DND-41 (cell line): ENCODE data around the gene COX10.

Experiments used
- ATAC-seq: fragments of 200-7000 bp; cut with Tn5 transposase; 3 replicates; pipeline ENCODE4 v1.9.1; 2021; ENCODE audit warnings: low read depth; ENCODE audit not compliant: insufficient read depth
- DNase-seq: peaks from one replicate; pipeline ENCODE4 v3.0.0-alpha.2; 2020
- H2AFZ ChIP-seq: 2 replicates; pipeline ENCODE4 v1.6.0; 2012; ENCODE audit warnings: low read depth, low read length
- H3K27ac ChIP-seq: 2 replicates; pipeline ENCODE4 v1.5.1; 2012; ENCODE audit warnings: low read length, inconsistent platforms
- H3K27me3 ChIP-seq: fragments of 200-600 bp; sonication (generic); 2 replicates; pipeline ENCODE4 v1.6.0; 2012; ENCODE audit warnings: low read length, mild to moderate bottlenecking, inconsistent platforms; ENCODE audit not compliant: insufficient read depth, poor library complexity
- H3K36me3 ChIP-seq: 2 replicates; pipeline ENCODE4 v1.5.1; 2012; ENCODE audit warnings: low read length, inconsistent platforms; ENCODE audit not compliant: insufficient read depth
- H3K4me1 ChIP-seq: 2 replicates; pipeline ENCODE4 v1.5.1; 2012; ENCODE audit warnings: mild to moderate bottlenecking, low read length; ENCODE audit not compliant: insufficient read depth
- H3K4me2 ChIP-seq: 2 replicates; pipeline ENCODE4 v1.6.0; 2012; ENCODE audit warnings: mild to moderate bottlenecking, moderate library complexity, low read length, inconsistent platforms; ENCODE audit not compliant: insufficient read depth
- H3K4me3 ChIP-seq, 2 experiments: fragments of 200-600 bp in 1 of 2; shearing (Covaris generic) in 1 of 2; 2 replicates each; pipeline ENCODE4 v1.5.1; 2012 to 2016; ENCODE audit warnings: inconsistent platforms in 2 of 2, low read length in 2 of 2, mild to moderate bottlenecking in 2 of 2, low read depth in 1 of 2, moderate library complexity in 1 of 2
- H3K79me2 ChIP-seq: 2 replicates; pipeline ENCODE4 v1.6.0; 2012; ENCODE audit warnings: low read length, inconsistent platforms; ENCODE audit not compliant: insufficient read depth
- H3K9ac ChIP-seq: 2 replicates; pipeline ENCODE4 v1.6.0; 2012; ENCODE audit warnings: low read depth, mild to moderate bottlenecking, inconsistent platforms, low read length, moderate library complexity
- H3K9me3 ChIP-seq: 2 replicates; pipeline ENCODE4 v1.5.1; 2012; ENCODE audit warnings: low read length, moderate library complexity, mild to moderate bottlenecking, inconsistent platforms; ENCODE audit not compliant: insufficient read depth, severe bottlenecking
- H4K20me1 ChIP-seq: 2 replicates; pipeline ENCODE4 v1.6.0; 2012; ENCODE audit warnings: low read length; ENCODE audit not compliant: insufficient read depth
- EZH2 ChIP-seq: IDR thresholded peaks from 3 replicates; pipeline ENCODE4 v1.6.1; 2012; ENCODE audit warnings: borderline replicate concordance, low read depth, mild to moderate bottlenecking, moderate library complexity, low read length, inconsistent platforms; ENCODE audit not compliant: severe bottlenecking
- TF ChIP-seq, protein P1 (sequence below): IDR thresholded peaks from 2 replicates; pipeline ENCODE4 v1.5.1; 2012; ENCODE audit warnings: borderline replicate concordance, low read length, moderate library complexity, mild to moderate bottlenecking; ENCODE audit not compliant: poor library complexity, severe bottlenecking; ENCODE audit errors: extremely low read depth

Gene COX10

DNA sequence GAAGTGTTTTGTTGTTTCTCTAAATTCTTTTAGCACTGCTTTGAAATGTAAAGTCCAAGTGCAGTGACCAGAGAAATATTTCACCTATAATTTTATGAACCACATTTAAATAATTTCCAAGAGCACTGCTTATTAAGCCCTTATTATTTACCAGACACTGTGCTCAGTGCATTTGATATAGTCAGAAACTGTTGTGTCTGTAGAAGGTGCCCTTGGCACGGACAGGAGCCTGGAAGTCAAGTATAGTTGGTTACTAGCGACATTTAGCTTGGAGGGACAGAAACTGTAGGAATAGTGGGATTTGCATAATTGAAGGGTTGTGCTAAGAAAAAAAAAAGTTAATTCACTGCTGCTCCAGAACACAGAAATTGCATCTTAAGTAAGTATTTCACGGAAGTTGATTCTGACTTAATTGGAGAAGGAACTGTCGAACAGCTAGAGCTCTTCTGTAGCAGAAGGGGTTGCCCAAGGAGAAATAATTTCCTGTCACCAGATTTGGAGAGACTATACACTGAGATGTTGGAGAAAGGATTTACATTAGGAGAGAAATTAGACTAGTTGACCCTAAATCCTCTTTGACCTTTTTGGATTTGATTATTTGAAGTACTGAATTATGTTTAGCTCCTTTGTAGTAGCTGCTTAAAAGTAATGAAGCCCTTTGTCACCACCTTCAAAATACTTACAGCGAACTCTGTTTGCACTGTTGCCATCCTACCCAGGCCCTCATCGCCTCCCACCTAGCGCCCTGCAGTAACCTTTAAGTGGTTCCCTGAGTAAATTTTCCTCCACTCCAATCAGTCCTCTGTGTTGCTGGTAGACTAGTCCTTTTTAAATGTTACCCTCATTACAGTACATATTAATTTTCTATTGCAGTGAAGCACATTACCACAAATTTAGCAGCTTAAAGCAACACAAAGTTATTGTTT lies 25.6 kb downstream of the COX10 start:
- Histone ChIP-seq H3K4me1 (no peaks in the 10 kb centered on the region), H3K27ac (no peak overlapping the region), H3K9ac (no peak overlapping the region), H2AFZ (no peak overlapping the region), H3K36me3 (no peaks in the 10 kb centered on the region), H3K4me2 (no peak overlapping the region), H3K27me3 (no peaks in the 10 kb centered on the region), H3K4me3 (no peak overlapping the region), H3K9me3 (no peaks in the 10 kb centered on the region), H4K20me1 (peaks cover 9% of the 10 kb centered on the region; the same call in 1 of the 2 replicates), H3K79me2 (peaks cover 32% of the 10 kb centered on the region; the same call in 1 of the 2 replicates)
- TF ChIP-seq, protein P1, sequence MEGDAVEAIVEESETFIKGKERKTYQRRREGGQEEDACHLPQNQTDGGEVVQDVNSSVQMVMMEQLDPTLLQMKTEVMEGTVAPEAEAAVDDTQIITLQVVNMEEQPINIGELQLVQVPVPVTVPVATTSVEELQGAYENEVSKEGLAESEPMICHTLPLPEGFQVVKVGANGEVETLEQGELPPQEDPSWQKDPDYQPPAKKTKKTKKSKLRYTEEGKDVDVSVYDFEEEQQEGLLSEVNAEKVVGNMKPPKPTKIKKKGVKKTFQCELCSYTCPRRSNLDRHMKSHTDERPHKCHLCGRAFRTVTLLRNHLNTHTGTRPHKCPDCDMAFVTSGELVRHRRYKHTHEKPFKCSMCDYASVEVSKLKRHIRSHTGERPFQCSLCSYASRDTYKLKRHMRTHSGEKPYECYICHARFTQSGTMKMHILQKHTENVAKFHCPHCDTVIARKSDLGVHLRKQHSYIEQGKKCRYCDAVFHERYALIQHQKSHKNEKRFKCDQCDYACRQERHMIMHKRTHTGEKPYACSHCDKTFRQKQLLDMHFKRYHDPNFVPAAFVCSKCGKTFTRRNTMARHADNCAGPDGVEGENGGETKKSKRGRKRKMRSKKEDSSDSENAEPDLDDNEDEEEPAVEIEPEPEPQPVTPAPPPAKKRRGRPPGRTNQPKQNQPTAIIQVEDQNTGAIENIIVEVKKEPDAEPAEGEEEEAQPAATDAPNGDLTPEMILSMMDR: no peak
- TF ChIP-seq EZH2: no peak
- ATAC-seq (no peak), DNase-seq (no peak)

DNA sequence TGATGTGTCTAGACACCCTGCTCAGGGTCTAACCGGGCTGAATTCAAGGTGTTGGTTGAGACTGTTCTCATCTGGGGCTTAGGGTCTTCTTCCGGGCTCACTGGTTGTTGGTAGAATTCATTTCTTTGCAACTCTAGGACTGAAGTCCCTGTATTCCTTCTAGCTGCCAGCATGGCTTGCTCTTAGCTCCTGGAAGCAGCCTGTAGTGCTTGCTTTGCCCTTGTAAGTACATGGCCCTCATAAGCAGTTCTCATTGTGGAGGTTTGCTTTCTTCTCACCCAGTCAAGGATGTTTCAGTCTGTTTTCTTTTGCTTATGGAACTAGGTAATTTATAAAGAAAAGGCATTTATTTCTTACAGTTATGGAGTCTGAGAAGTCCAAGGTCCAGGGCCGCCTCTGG lies 26.3 kb downstream of the COX10 start:
- H3K36me3 ChIP-seq: no peaks in the 10 kb centered on the region
- no peak overlapping the region for H3K27ac ChIP-seq
- peaks cover 32% of the 10 kb centered on the region; the same call in 1 of the 2 replicates for H3K79me2 ChIP-seq
- TF ChIP-seq, protein P1: no peak
- no peak for TF ChIP-seq EZH2
- no peak overlapping the region for H3K9ac ChIP-seq
- ATAC-seq (no peak), DNase-seq (no peak)
- H4K20me1 ChIP-seq: peaks cover 8% of the 10 kb centered on the region; the same call in 1 of the 2 replicates
- no peak overlapping the region for H3K4me2 ChIP-seq
- no peaks in the 10 kb centered on the region for H3K4me1 ChIP-seq
- no peak overlapping the region for H2AFZ ChIP-seq
- H3K4me3 ChIP-seq: no peak overlapping the region
- no peaks in the 10 kb centered on the region for H3K9me3 ChIP-seq
- no peaks in the 10 kb centered on the region for H3K27me3 ChIP-seq

DNA sequence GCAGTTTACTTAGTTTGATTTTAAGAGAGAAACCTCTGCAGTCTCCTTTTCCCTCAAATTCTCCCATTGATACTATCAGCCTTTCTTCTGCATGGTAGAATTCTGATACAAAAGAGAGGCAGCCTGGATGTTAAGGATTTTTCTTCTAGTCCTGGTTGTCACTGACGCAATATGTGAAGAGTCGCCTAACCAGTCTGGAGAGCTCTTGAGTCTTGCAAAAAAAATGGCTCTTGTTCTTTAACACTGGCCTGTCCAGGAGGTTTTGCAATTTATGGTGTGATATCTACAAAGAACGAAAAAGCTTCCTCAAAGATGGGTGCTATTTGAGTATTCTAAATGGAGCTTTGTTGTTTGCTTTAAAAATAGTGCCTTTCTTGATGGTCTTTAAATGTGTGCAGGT lies 28.9 kb downstream of the COX10 start:
- Histone ChIP-seq H3K27me3 (no peaks in the 10 kb centered on the region), H3K4me1 (no peaks in the 10 kb centered on the region), H3K27ac (no peak overlapping the region), H3K9me3 (no peaks in the 10 kb centered on the region), H3K36me3 (no peaks in the 10 kb centered on the region), H3K4me3 (no peak overlapping the region), H2AFZ (no peak overlapping the region), H3K9ac (no peak overlapping the region), H3K4me2 (no peak overlapping the region), H4K20me1 (peaks cover 10% of the 10 kb centered on the region; the same call in 1 of the 2 replicates), H3K79me2 (peaks cover 24% of the 10 kb centered on the region; the same call in 1 of the 2 replicates)
- no peak for DNase-seq
- no peak for ATAC-seq
- no peak for TF ChIP-seq EZH2
- TF ChIP-seq, protein P1: no peak
